Karpas-422 (cell line): Measurements from ENCODE around the gene WNT7B. TPM values are rescaled to one million over a fixed set of nuclear protein-coding genes. Genes with fewer than 3 reads are reported as not detected.
"Not testable (repeated sequence)": the region's sequence is repeated elsewhere in the genome, so short reads cannot be mapped to it uniquely, and the experiment has no call there.

Source experiments
- DNase-seq: peaks from one replicate; pipeline ENCODE4 v3.0.0-alpha.2; 2015
- H2AFZ ChIP-seq: fragments of 200-600 bp; sonication (generic); 2 replicates; pipeline ENCODE4 v1.6.1; 2014; ENCODE audit warnings: antibody characterized with exemption, low read length, mixed read lengths
- H3K27ac ChIP-seq: fragments of 200-600 bp; sonication (generic); 2 replicates; pipeline ENCODE4 v1.5.1; 2014; ENCODE audit warnings: mild to moderate bottlenecking, low read length, moderate library complexity
- H3K27me3 ChIP-seq: fragments of 200-600 bp; sonication (generic); 2 replicates; pipeline ENCODE4 v1.6.1; 2014; ENCODE audit warnings: low read length, mixed read lengths
- H3K36me3 ChIP-seq: fragments of 200-600 bp; sonication (generic); 2 replicates; pipeline ENCODE4 v1.6.1; 2014; ENCODE audit warnings: low read length, mixed read lengths; ENCODE audit not compliant: insufficient read depth
- H3K4me1 ChIP-seq: fragments of 200-600 bp; sonication (generic); 2 replicates; pipeline ENCODE4 v1.6.1; 2014; ENCODE audit warnings: mild to moderate bottlenecking, low read length, mixed read lengths
- H3K4me2 ChIP-seq: fragments of 200-600 bp; sonication (generic); 2 replicates; pipeline ENCODE4 v1.6.1; 2014; ENCODE audit warnings: low read length, low read depth, mild to moderate bottlenecking; ENCODE audit not compliant: poor library complexity, severe bottlenecking
- H3K4me3 ChIP-seq: fragments of 200-600 bp; sonication (generic); 2 replicates; pipeline ENCODE4 v1.5.1; 2014; ENCODE audit warnings: mild to moderate bottlenecking, antibody characterized with exemption, low read length, mixed read lengths
- H3K79me2 ChIP-seq: fragments of 200-600 bp; sonication (generic); 2 replicates; pipeline ENCODE4 v1.6.1; 2014; ENCODE audit warnings: mild to moderate bottlenecking, low read length, mixed read lengths
- H3K9ac ChIP-seq: fragments of 200-600 bp; sonication (generic); 2 replicates; pipeline ENCODE4 v1.6.0; 2014; ENCODE audit warnings: low read length
- H3K9me2 ChIP-seq: fragments of 200-600 bp; sonication (generic), shearing (Covaris generic); replicated peaks from 2 replicates; pipeline ENCODE4 v1.6.0; 2014; ENCODE audit warnings: mild to moderate bottlenecking, low read length, moderate library complexity; ENCODE audit not compliant: insufficient read depth
- H3K9me3 ChIP-seq: fragments of 300-700, 200-600 bp; sonication (generic); 2 replicates; pipeline ENCODE4 v1.6.1; 2014; ENCODE audit warnings: low read length, mixed read lengths
- H4K20me1 ChIP-seq: fragments of 200-600 bp; sonication (generic); 2 replicates; pipeline ENCODE4 v1.6.1; 2014; ENCODE audit warnings: mild to moderate bottlenecking, antibody characterized with exemption, low read length, low read depth; ENCODE audit not compliant: insufficient read depth
- total RNA-seq: library from RNA; depleted of rRNA; stranded (reverse); fragments of >200 nt; shearing (Covaris generic); gene quantifications from 2 replicates; pipeline ENCODE4 v1.2.3, GENCODE V29; 2014; ENCODE audit warnings: low replicate concordance

WNT7B gene
- total RNA-seq, 1 experiment from 2014 or later = not detected

- peaks cover 6% of the 10 kb centered on the region for H3K4me1 ChIP-seq
- DNase-seq = peak; percentile 92
- no peaks in the 10 kb centered on the region for H3K9me3 ChIP-seq
- H3K27ac ChIP-seq = no peak overlapping the region
- H3K9ac ChIP-seq = 0 out of 2 replicates have a peak overlapping the region, but pooled peaks have one; percentile 12
- H3K4me3 ChIP-seq = no peak overlapping the region
- H2AFZ ChIP-seq = no peak overlapping the region
- H3K4me2 ChIP-seq = no peak overlapping the region
- no peaks in the 10 kb centered on the region for H3K79me2 ChIP-seq
- no peaks in the 10 kb centered on the region for H4K20me1 ChIP-seq
- no peaks in the 10 kb centered on the region for H3K9me2 ChIP-seq
- no peaks in the 10 kb centered on the region for H3K27me3 ChIP-seq
- no peaks in the 10 kb centered on the region for H3K36me3 ChIP-seq
These were observed 29.5 kb upstream of the WNT7B start for GRCh38 chr22:46006379-46007002.

- not testable (repeated sequence) for H3K36me3 ChIP-seq, H3K4me3 ChIP-seq, H2AFZ ChIP-seq, H3K27me3 ChIP-seq, H3K9ac ChIP-seq, H3K9me3 ChIP-seq, H3K79me2 ChIP-seq, H3K9me2 ChIP-seq, H3K4me2 ChIP-seq, H3K27ac ChIP-seq, DNase-seq, H4K20me1 ChIP-seq, H3K4me1 ChIP-seq
These were observed 28.2 kb upstream of the WNT7B start for GRCh38 chr22:46005116-46005705.

GRCh38 chr22:46004105-46004866 lies 27.3 kb upstream of the WNT7B start:
- Histone ChIP-seq H3K9ac (no peak overlapping the region), H3K79me2 (no peaks in the 10 kb centered on the region), H3K27me3 (no peaks in the 10 kb centered on the region), H3K4me2 (no peak overlapping the region), H3K4me1 (peaks cover 12% of the 10 kb centered on the region), H3K9me2 (no peaks in the 10 kb centered on the region), H2AFZ (no peak overlapping the region), H4K20me1 (peaks cover 7% of the 10 kb centered on the region; the same call in 1 of the 2 replicates), H3K4me3 (no peak overlapping the region), H3K36me3 (no peaks in the 10 kb centered on the region), H3K9me3 (no peaks in the 10 kb centered on the region), H3K27ac (no peak overlapping the region)
- DNase-seq = no peak

GRCh38 chr22:46003271-46004091 lies 26.5 kb upstream of the WNT7B start:
- H3K79me2 ChIP-seq = no peaks in the 10 kb centered on the region
- H3K4me1 ChIP-seq = peaks cover 16% of the 10 kb centered on the region
- no peaks in the 10 kb centered on the region for H3K9me3 ChIP-seq
- H3K4me2 ChIP-seq = no peak overlapping the region
- peaks cover 7% of the 10 kb centered on the region; the same call in 1 of the 2 replicates for H4K20me1 ChIP-seq
- H3K36me3 ChIP-seq = no peaks in the 10 kb centered on the region
- H3K27ac ChIP-seq = no peak overlapping the region
- H3K9me2 ChIP-seq = no peaks in the 10 kb centered on the region
- H2AFZ ChIP-seq = no peak overlapping the region
- no peak overlapping the region for H3K4me3 ChIP-seq
- no peak overlapping the region for H3K9ac ChIP-seq
- no peaks in the 10 kb centered on the region for H3K27me3 ChIP-seq
- no peak for DNase-seq

- no peak overlapping the region for H3K9ac ChIP-seq
- DNase-seq = no peak
- H3K4me2 ChIP-seq = no peak overlapping the region
- H3K27me3 ChIP-seq = no peaks in the 10 kb centered on the region
- H3K4me1 ChIP-seq = peaks cover 16% of the 10 kb centered on the region
- H2AFZ ChIP-seq = no peak overlapping the region
- peaks cover 7% of the 10 kb centered on the region; the same call in 1 of the 2 replicates for H4K20me1 ChIP-seq
- no peak overlapping the region for H3K4me3 ChIP-seq
- no peaks in the 10 kb centered on the region for H3K9me2 ChIP-seq
- no peaks in the 10 kb centered on the region for H3K36me3 ChIP-seq
- H3K27ac ChIP-seq = no peak overlapping the region
- H3K79me2 ChIP-seq = no peaks in the 10 kb centered on the region
- H3K9me3 ChIP-seq = no peaks in the 10 kb centered on the region
These were observed 25.9 kb upstream of the WNT7B start for GRCh38 chr22:46002757-46003270.

- H3K9me2 ChIP-seq = no peaks in the 10 kb centered on the region
- H3K27me3 ChIP-seq = no peaks in the 10 kb centered on the region
- DNase-seq = no peak
- no peak overlapping the region for H3K4me2 ChIP-seq
- H4K20me1 ChIP-seq = peaks cover 7% of the 10 kb centered on the region; the same call in 1 of the 2 replicates
- no peak overlapping the region for H3K9ac ChIP-seq
- H3K4me3 ChIP-seq = no peak overlapping the region
- no peak overlapping the region for H2AFZ ChIP-seq
- H3K27ac ChIP-seq = no peak overlapping the region
- peaks cover 15% of the 10 kb centered on the region for H3K4me1 ChIP-seq
- no peaks in the 10 kb centered on the region for H3K36me3 ChIP-seq
- no peaks in the 10 kb centered on the region for H3K79me2 ChIP-seq
- no peaks in the 10 kb centered on the region for H3K9me3 ChIP-seq
These were observed 24.6 kb upstream of the WNT7B start for GRCh38 chr22:46001426-46002106.

- Histone ChIP-seq H3K79me2 (no peaks in the 10 kb centered on the region), H3K27me3 (no peaks in the 10 kb centered on the region), H2AFZ (no peak overlapping the region), H3K9ac (no peak overlapping the region), H3K9me3 (no peaks in the 10 kb centered on the region), H3K4me1 (peaks cover 11% of the 10 kb centered on the region), H3K4me2 (no peak overlapping the region), H3K9me2 (no peaks in the 10 kb centered on the region), H4K20me1 (peaks cover 7% of the 10 kb centered on the region; the same call in 1 of the 2 replicates), H3K4me3 (no peak overlapping the region), H3K27ac (no peak overlapping the region), H3K36me3 (no peaks in the 10 kb centered on the region)
- peak; percentile 65 for DNase-seq
These were observed 24.1 kb upstream of the WNT7B start for GRCh38 chr22:46001046-46001425.
